ENCODE measurements around the gene ARFRP1.

Gene ARFRP1

GRCh38 chr20:63648895-63649589 lies 58.7 kb downstream of the ARFRP1 start:
- Histone ChIP-seq H3K9ac (ENCODE audit: low read length in 5 of 5) (no peak overlapping the region), H3K36me3 (ENCODE audit: control insufficient read depth in 5 of 5, insufficient read depth in 5 of 5, low read length in 5 of 5) (no peaks in the 10 kb centered on the region), H3K27ac (ENCODE audit: low read depth, low read length) (no peak overlapping the region), H3K9me3 (ENCODE audit: control insufficient read depth in 5 of 5, low read length in 5 of 5) (no peaks in the 10 kb centered on the region), H3K4me1 (ENCODE audit: control insufficient read depth in 5 of 5, insufficient read depth in 5 of 5, low read length in 5 of 5) (peaks cover 0 to 24% (median 15%) of the 10 kb centered on the region in 5 donors), H3K27me3 (ENCODE audit: control insufficient read depth in 5 of 5, insufficient read depth in 4 of 5, low read length in 5 of 5) (peaks cover 9 to 18% (median 11%) of the 10 kb centered on the region in 5 donors), H3K4me3 (ENCODE audit: low read depth in 1 of 5, low read length in 5 of 5) (no peak overlapping the region)
